SHP77 treated with DMSO at 0.1 percent for 48 hours (cell line): ENCODE data around the gene RBAK.
"Not testable (repeated sequence)": the region's sequence is repeated elsewhere in the genome, so short reads cannot be mapped to it uniquely, and the experiment has no call there.

Source experiments
- DNase-seq: peaks from one replicate; lab custom pipeline; 2025; lab: John Stamatoyannopoulos, UW

RBAK gene

GRCh38 chr7:5051731-5052130 is 6.1 kb downstream of the RBAK start:
- DNase-seq = not testable (repeated sequence)

- no peak for DNase-seq
Observed at GRCh38 chr7:5053175-5053574, 7.5 kb downstream of the RBAK start.

GRCh38 chr7:5063698-5064097 is 18.0 kb downstream of the RBAK start:
- DNase-seq = no peak

GRCh38 chr7:5064391-5065106 is 18.9 kb downstream of the RBAK start:
- no peak for DNase-seq

GRCh38 chr7:5065107-5065407 is 19.4 kb downstream of the RBAK start:
- no peak for DNase-seq

GRCh38 chr7:5068521-5068920 is 22.9 kb downstream of the RBAK start:
- no peak for DNase-seq

- no peak for DNase-seq
Observed at GRCh38 chr7:5070206-5070605, 24.5 kb downstream of the RBAK start.

- not testable (repeated sequence) for DNase-seq
Observed at GRCh38 chr7:5075187-5075586, 29.5 kb downstream of the RBAK start.

- DNase-seq = peak; percentile 82
Observed at GRCh38 chr7:5077740-5078139, 32.1 kb downstream of the RBAK start.

- no peak for DNase-seq
Observed at GRCh38 chr7:5082806-5083205, 37.1 kb downstream of the RBAK start.

GRCh38 chr7:5083311-5083711 is 37.7 kb downstream of the RBAK start:
- DNase-seq = no peak

- no peak for DNase-seq
Observed at GRCh38 chr7:5086256-5086655, 40.6 kb downstream of the RBAK start.

- not testable (repeated sequence) for DNase-seq
Observed at GRCh38 chr7:5088228-5088833, 42.7 kb downstream of the RBAK start.

- no peak for DNase-seq
Observed at GRCh38 chr7:5088906-5089305, 43.2 kb downstream of the RBAK start.

GRCh38 chr7:5093948-5094347 is 48.3 kb downstream of the RBAK start:
- DNase-seq = no peak

GRCh38 chr7:5094641-5095040 is 49.0 kb downstream of the RBAK start:
- DNase-seq = no peak

GRCh38 chr7:5116359-5116758 is 70.7 kb downstream of the RBAK start:
- no peak for DNase-seq

GRCh38 chr7:5117095-5117970 is 71.7 kb downstream of the RBAK start:
- DNase-seq = no peak
